Upper lobe of left lung (tissue), 6 donors: ENCODE measurements around the gene FAM13B. TPM values are rescaled to one million over a fixed set of nuclear protein-coding genes. Genes with fewer than 3 reads are reported as not detected.

Experiments
- ATAC-seq, 2 donors: fragments of 200-7000 bp; cut with Tn5 transposase; one replicate each; pipeline ENCODE4 v1.9.1; 2022; ENCODE audit warnings: mild to moderate bottlenecking in 2 of 2, moderate library complexity in 2 of 2; ENCODE audit not compliant: low FRiP score in 2 of 2
- DNase-seq, 2 donors: peaks; one replicate each; pipeline ENCODE4 v3.0.0-alpha.2; 2019 to 2020
- H3K27ac ChIP-seq, 4 donors: fragments of 200-600 bp; sonication (generic); one replicate each; pipeline ENCODE4 v1.5.1; 2016 to 2019
- H3K27me3 ChIP-seq, 4 donors: fragments of 200-600 bp; sonication (generic); one replicate each; pipeline ENCODE4 v1.5.1; 2017 to 2019
- H3K36me3 ChIP-seq, 4 donors: fragments of 200-600 bp; sonication (generic); one replicate each; pipeline ENCODE4 v1.5.1; 2016 to 2019
- H3K4me1 ChIP-seq, 4 donors: fragments of 200-600 bp; sonication (generic); one replicate each; pipeline ENCODE4 v1.5.1; 2018 to 2019
- H3K4me3 ChIP-seq, 4 donors: fragments of 200-600 bp; sonication (generic); one replicate each; pipeline ENCODE4 v1.5.1; 2017 to 2019; ENCODE audit warnings: mild to moderate bottlenecking in 2 of 4, moderate library complexity in 1 of 4
- H3K9me3 ChIP-seq, 4 donors: fragments of 200-600 bp; sonication (generic); one replicate each; pipeline ENCODE4 v1.5.1; 2018 to 2019
- CTCF ChIP-seq, 6 experiments: fragments of 450-650 bp in 4 of 6; fragments of 200-600 bp in 2 of 6; sonication (generic) in 2 of 6; IDR thresholded peaks; one replicate each; pipeline ENCODE4 v1.5.1; 2016 to 2019; ENCODE audit warnings: antibody characterized with exemption in 6 of 6
- EP300 ChIP-seq, 4 donors: sonication (generic); formaldehyde crosslinking; IDR thresholded peaks; one replicate each; pipeline ENCODE4 v1.5.1; 2017; ENCODE audit warnings: antibody characterized with exemption in 4 of 4, control low read depth in 2 of 4
- POLR2A ChIP-seq, 4 donors: fragments of 450-650 bp; IDR thresholded peaks; one replicate each; pipeline ENCODE4 v1.5.1; 2016 to 2017; ENCODE audit warnings: antibody characterized with exemption in 4 of 4, mild to moderate bottlenecking in 2 of 4
- POLR2AphosphoS5 ChIP-seq, 2 donors: sonication (generic); formaldehyde crosslinking; IDR thresholded peaks; one replicate each; pipeline ENCODE4 v1.5.1; 2017; ENCODE audit warnings: antibody characterized with exemption in 2 of 2
- WGBS, 2 donors: methylation state at CpG; one replicate each; pipeline ENCODE4 v1.1.5; 2017 to 2018; 5-methylcytosine and 5-hydroxymethylcytosine counted together
- total RNA-seq, 6 donors: library from RNA; depleted of rRNA in 4 of 6; stranded (reverse); fragments of >200 nt in 4 of 6; gene quantifications; one replicate each; pipeline versions ENCODE4 v1.1.0 to v1.2.1, GENCODE V29; 2016 to 2021
- donor health status: DM: no; HTN: no; CAD: no; lungs with moderate emphysema.
- donor health status: DM: no; HTN: yes; CAD: no; lungs with severe emphysema.

The FAM13B gene
- total RNA-seq, 6 donors from 2014 or later: 27.1 to 62.9 (median 40.7) TPM

GRCh38 chr5:138033386-138033808, 518 bp upstream of the FAM13B start:
- H3K4me1 ChIP-seq: peaks cover 38 to 52% (median 40%) of the 10 kb centered on the region in 4 donors
- WGBS, 2 donors: 0 to 10% methylated on average over 9 to 15 of the region's 15 CpGs
- H3K27ac ChIP-seq: peak overlapping the region; percentile 98 to 100 (median 99)

GRCh38 chr5:138032028-138032571, 779 bp downstream of the FAM13B start:
- WGBS, 2 donors: 1 to 2% methylated on average over 22 to 24 of the region's 24 CpGs
- Histone ChIP-seq H3K27me3 (no peaks in the 10 kb centered on the region), H3K36me3 (no peaks in the 10 kb centered on the region), H3K4me3 (peak overlapping the region; percentile 86 to 100 (median 88)), H3K27ac (peak overlapping the region; percentile 98 to 100 (median 99)), H3K4me1 (peaks cover 38 to 55% (median 42%) of the 10 kb centered on the region in 4 donors), H3K9me3 (no peaks in the 10 kb centered on the region)
- peak; percentile 61 to 72 for ATAC-seq
- DNase-seq: peak; percentile 80 to 91
- TF ChIP-seq CTCF (IDR thresholded peaks at IDR 0.05) (peak in 1 of 6 experiments; percentile 5), POLR2AphosphoS5 (IDR thresholded peaks at IDR 0.05) (no peak), POLR2A (IDR thresholded peaks at IDR 0.05) (no peak)

More at GRCh38 chr5:138033386-138033808, 518 bp upstream of the FAM13B start:
- no peaks in the 10 kb centered on the region for H3K27me3 ChIP-seq
- TF ChIP-seq POLR2AphosphoS5 (IDR thresholded peaks at IDR 0.05): no peak
- TF ChIP-seq EP300 (IDR thresholded peaks at IDR 0.05): no peak
- no peak for TF ChIP-seq POLR2A (IDR thresholded peaks at IDR 0.05)
- TF ChIP-seq CTCF (IDR thresholded peaks at IDR 0.05): no peak
- H3K36me3 ChIP-seq: no peaks in the 10 kb centered on the region
- ATAC-seq: peak in 1 of 2 donors; percentile 47
- DNase-seq: peak in 1 of 2 donors; percentile 22
- no peaks in the 10 kb centered on the region for H3K9me3 ChIP-seq
- peak overlapping the region; percentile 86 to 100 (median 88) for H3K4me3 ChIP-seq

- ATAC-seq (no peak), DNase-seq (no peak)
- Histone ChIP-seq H3K9me3 (no peaks in the 10 kb centered on the region), H3K4me1 (peaks cover 37 to 49% (median 40%) of the 10 kb centered on the region in 4 donors), H3K27ac (no peak overlapping the region), H3K36me3 (no peaks in the 10 kb centered on the region), H3K27me3 (no peaks in the 10 kb centered on the region), H3K4me3 (no peak overlapping the region)
- TF ChIP-seq POLR2AphosphoS5 (IDR thresholded peaks at IDR 0.05): no peak
- no peak for TF ChIP-seq POLR2A (IDR thresholded peaks at IDR 0.05)
- TF ChIP-seq CTCF (IDR thresholded peaks at IDR 0.05): no peak
- no peak for TF ChIP-seq EP300 (IDR thresholded peaks at IDR 0.05)
- WGBS, 2 donors: 85 to 90% methylated on average over 2 of the region's 2 CpGs
These were observed 2.9 kb downstream of the FAM13B start for GRCh38 chr5:138029944-138030343.

- 50 to 53% methylated on average over 2 of the region's 2 CpGs for WGBS, 2 donors
- ATAC-seq: no peak
These were observed 3.4 kb downstream of the FAM13B start for GRCh38 chr5:138029501-138029900.

More at GRCh38 chr5:138029501-138029900, 3.4 kb downstream of the FAM13B start:
- no peak for DNase-seq
- peaks cover 37 to 49% (median 40%) of the 10 kb centered on the region in 4 donors for H3K4me1 ChIP-seq
- H3K9me3 ChIP-seq: no peaks in the 10 kb centered on the region
- H3K27me3 ChIP-seq: no peaks in the 10 kb centered on the region
- H3K4me3 ChIP-seq: no peak overlapping the region
- TF ChIP-seq POLR2A (IDR thresholded peaks at IDR 0.05) (no peak), CTCF (IDR thresholded peaks at IDR 0.05) (no peak), EP300 (IDR thresholded peaks at IDR 0.05) (no peak), POLR2AphosphoS5 (IDR thresholded peaks at IDR 0.05) (no peak)
- H3K36me3 ChIP-seq: no peaks in the 10 kb centered on the region
- no peak overlapping the region for H3K27ac ChIP-seq
